CD8-positive, alpha-beta memory T cell (primary cell): Measurements from ENCODE around the gene MYO5C. TPM values are rescaled to one million over a fixed set of nuclear protein-coding genes. Genes with fewer than 3 reads are reported as not detected.

ENCODE experiments used
- CTCF ChIA-PET: fragments of 350-600 bp; sonication (Branson Sonifier 250); formaldehyde crosslinking; loops from one replicate; lab custom pipeline; 2021; ENCODE audit warnings: antibody characterized with exemption; lab: Charles Lee
- POLR2A ChIA-PET: fragments of 350-600 bp; sonication (Branson Sonifier 250); formaldehyde crosslinking; loops from one replicate; lab custom pipeline; 2021; ENCODE audit warnings: antibody characterized with exemption; lab: Charles Lee
- DNase-seq, 5 donors: peaks; one replicate each; pipeline versions ENCODE4 v3.0.0 to v3.0.0-alpha.2; 2020 to 2022; ENCODE audit warnings: mixed read lengths in 1 of 5
- H3K27ac ChIP-seq: one replicate; pipeline ENCODE4 v1.7.0; 2013; ENCODE audit warnings: low read depth, mild to moderate bottlenecking, low read length, moderate library complexity
- H3K27me3 ChIP-seq: 2 replicates; pipeline ENCODE4 v1.7.0; 2013; ENCODE audit warnings: low read length, mild to moderate bottlenecking; ENCODE audit not compliant: insufficient read depth, poor library complexity, severe bottlenecking
- H3K36me3 ChIP-seq: 2 replicates; pipeline ENCODE4 v1.7.0; 2013; ENCODE audit warnings: mild to moderate bottlenecking, low read length, moderate library complexity; ENCODE audit not compliant: insufficient read depth
- H3K4me1 ChIP-seq: 2 replicates; pipeline ENCODE4 v1.7.0; 2013; ENCODE audit warnings: mild to moderate bottlenecking, low read length, moderate library complexity; ENCODE audit not compliant: insufficient read depth
- H3K4me3 ChIP-seq: 2 replicates; pipeline ENCODE4 v1.7.0; 2013; ENCODE audit warnings: mild to moderate bottlenecking, low read length
- H3K9me3 ChIP-seq: 2 replicates; pipeline ENCODE4 v1.7.0; 2013; ENCODE audit warnings: mild to moderate bottlenecking, low read length
- H3K27ac Mint-ChIP-seq, 8 donors: one replicate each; pipeline ENCODE4 v1.8.0; 2020 to 2021; ENCODE audit warnings: mixed read lengths in 8 of 8, mild to moderate bottlenecking in 6 of 8, inconsistent platforms in 3 of 8, moderate library complexity in 3 of 8
- H3K27me3 Mint-ChIP-seq, 2 donors: one replicate each; pipeline ENCODE4 v1.8.0; 2020 to 2021; ENCODE audit warnings: mixed read lengths in 2 of 2, mild to moderate bottlenecking in 1 of 2, moderate library complexity in 1 of 2
- H3K36me3 Mint-ChIP-seq, 3 donors: one replicate each; pipeline ENCODE4 v1.8.0; 2020 to 2021; ENCODE audit warnings: mixed read lengths in 3 of 3, inconsistent platforms in 1 of 3, mild to moderate bottlenecking in 1 of 3
- H3K4me1 Mint-ChIP-seq, 3 donors: one replicate each; pipeline ENCODE4 v1.8.0; 2020 to 2021; ENCODE audit warnings: mixed read lengths in 3 of 3, inconsistent platforms in 1 of 3, mild to moderate bottlenecking in 1 of 3
- H3K4me3 Mint-ChIP-seq, 7 donors: one replicate each; pipeline ENCODE4 v1.8.0; 2020 to 2021; ENCODE audit warnings: mixed read lengths in 7 of 7, mild to moderate bottlenecking in 6 of 7, moderate library complexity in 4 of 7, inconsistent platforms in 2 of 7
- H3K9me3 Mint-ChIP-seq, 5 donors: one replicate each; pipeline ENCODE4 v1.8.0; 2020 to 2022; ENCODE audit warnings: mixed read lengths in 5 of 5, mild to moderate bottlenecking in 3 of 5, moderate library complexity in 2 of 5, inconsistent platforms in 1 of 5
- polyA plus RNA-seq: library from polyadenylated mRNA; unstranded; fragments of 300-500 nt; fragmentation: Illumina TruSeq; gene quantifications from one replicate; pipeline ENCODE4 v1.2.3, GENCODE V29; 2021
- total RNA-seq, 2 experiments: library from RNA; stranded (reverse); gene quantifications; one replicate each; pipeline ENCODE4 v1.2.3, GENCODE V29; 2021

MYO5C gene
- total and polyA plus RNA-seq, 3 experiments from 2014 or later, result 0.18 to 0.48 (median 0.33) TPM

GRCh38 chr15:52236013-52236412 is 59.6 kb downstream of the MYO5C start:
- Mint-ChIP-seq H3K4me3 (no peak overlapping the region), H3K27ac (peak overlapping the region in 2 of 8 donors; percentile 38 to 72)
- CTCF ChIA-PET, result interaction anchor here (0.8 to 2.0 kb wide), 2 partner anchors 8 to 9 kb away, joined by 3 to 6 read pairs; no protein-coding TSS in a partner anchor

DNA sequence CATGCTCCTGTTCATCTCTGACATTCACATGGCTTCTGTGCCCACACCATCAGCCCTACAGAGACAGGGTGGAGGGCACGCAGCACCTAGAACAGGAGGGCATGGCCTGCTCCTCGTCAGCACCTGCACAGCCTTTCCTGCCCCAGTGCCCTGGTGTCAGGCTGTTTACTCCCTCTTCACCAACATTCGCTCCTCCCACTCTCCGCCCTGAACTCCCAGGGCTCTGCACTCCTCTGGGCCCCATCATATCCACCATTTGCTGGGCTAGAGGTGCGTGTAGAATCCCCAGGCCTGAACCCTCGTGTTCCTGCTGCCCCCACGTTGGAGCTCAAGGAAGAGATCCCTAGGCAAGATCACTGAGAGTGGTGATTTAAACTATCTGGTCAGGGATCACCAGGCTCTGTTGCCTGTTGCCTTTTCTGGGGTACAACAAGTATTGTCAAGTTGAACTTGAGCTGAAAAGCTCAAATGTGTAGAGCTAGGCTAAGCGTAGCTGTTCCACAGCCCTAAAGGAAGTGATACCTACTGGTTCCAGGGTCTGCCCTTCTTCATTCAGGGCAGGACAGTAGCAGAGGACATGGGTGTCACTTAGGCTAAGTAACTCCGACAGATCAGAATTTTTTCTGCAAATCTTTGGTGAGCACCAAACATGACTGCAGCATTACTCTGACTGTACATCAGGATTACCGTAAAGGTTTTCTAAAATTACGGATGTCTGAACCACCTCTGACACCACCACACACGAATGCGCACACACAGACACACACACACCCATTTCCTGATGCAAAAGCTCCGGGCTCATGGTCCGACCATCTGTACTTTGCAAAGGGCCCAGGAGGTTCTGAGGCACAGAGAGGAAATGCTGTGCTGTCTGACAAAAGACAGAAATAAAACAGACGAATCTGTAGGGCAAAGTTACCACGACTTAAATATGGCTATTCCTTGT is 60.7 kb downstream of the MYO5C start:
- H3K27me3 ChIP-seq, result no peaks in the 10 kb centered on the region
- POLR2A ChIA-PET, result no interaction called here
- Mint-ChIP-seq H3K4me3 (peak overlapping the region in 1 of 7 donors; percentile 56), H3K27ac (peak overlapping the region in 6 of 8 donors; percentile 25 to 93 (median 71)), H3K4me1 (peaks cover 6 to 14% (median 7%) of the 10 kb centered on the region in 3 donors), H3K27me3 (no peaks in the 10 kb centered on the region), H3K36me3 (peaks cover 0 to 2% (median 0%) of the 10 kb centered on the region in 3 donors), H3K9me3 (no peaks in the 10 kb centered on the region)
- CTCF ChIA-PET, result interaction anchor here (0.8 kb wide), 1 partner anchor 8 kb away, joined by 3 read pairs; no protein-coding TSS in a partner anchor
- no peaks in the 10 kb centered on the region for H3K9me3 ChIP-seq
- H3K27ac ChIP-seq, result no peak overlapping the region
- DNase-seq, result peak in 1 of 5 donors; percentile 35
- H3K36me3 ChIP-seq, result no peaks in the 10 kb centered on the region
- no peak overlapping the region for H3K4me3 ChIP-seq
- H3K4me1 ChIP-seq, result peaks cover 30% of the 10 kb centered on the region

More at GRCh38 chr15:52236013-52236412, 59.6 kb downstream of the MYO5C start:
- H3K4me1 Mint-ChIP-seq, result peaks cover 6 to 14% (median 11%) of the 10 kb centered on the region in 3 donors
- Histone ChIP-seq H3K36me3 (no peaks in the 10 kb centered on the region), H3K4me3 (no peak overlapping the region), H3K27me3 (no peaks in the 10 kb centered on the region), H3K4me1 (peaks cover 33% of the 10 kb centered on the region), H3K27ac (no peak overlapping the region), H3K9me3 (no peaks in the 10 kb centered on the region)
- H3K27me3 Mint-ChIP-seq, result no peaks in the 10 kb centered on the region
- H3K36me3 Mint-ChIP-seq, result peaks cover 0 to 2% (median 0%) of the 10 kb centered on the region in 3 donors
- POLR2A ChIA-PET, result no interaction called here
- no peaks in the 10 kb centered on the region for H3K9me3 Mint-ChIP-seq
- no peak for DNase-seq

- Histone ChIP-seq H3K36me3 (no peaks in the 10 kb centered on the region), H3K9me3 (no peaks in the 10 kb centered on the region), H3K27me3 (no peaks in the 10 kb centered on the region), H3K27ac (no peak overlapping the region), H3K4me3 (no peak overlapping the region), H3K4me1 (peaks cover 30% of the 10 kb centered on the region)
- no peak overlapping the region for H3K4me3 Mint-ChIP-seq
- peaks cover 6 to 14% (median 7%) of the 10 kb centered on the region in 3 donors for H3K4me1 Mint-ChIP-seq
- H3K9me3 Mint-ChIP-seq, result no peaks in the 10 kb centered on the region
- no peak for DNase-seq
- peaks cover 0 to 2% (median 0%) of the 10 kb centered on the region in 3 donors for H3K36me3 Mint-ChIP-seq
- H3K27ac Mint-ChIP-seq, result no peak overlapping the region
- H3K27me3 Mint-ChIP-seq, result no peaks in the 10 kb centered on the region
- ChIA-PET POLR2A (no interaction called here), CTCF (interaction anchor here (1.6 kb wide), 1 partner anchor 28 kb away, joined by 3 read pairs; no protein-coding TSS in a partner anchor)
Observed at GRCh38 chr15:52233405-52233804, 62.2 kb downstream of the MYO5C start.

DNA sequence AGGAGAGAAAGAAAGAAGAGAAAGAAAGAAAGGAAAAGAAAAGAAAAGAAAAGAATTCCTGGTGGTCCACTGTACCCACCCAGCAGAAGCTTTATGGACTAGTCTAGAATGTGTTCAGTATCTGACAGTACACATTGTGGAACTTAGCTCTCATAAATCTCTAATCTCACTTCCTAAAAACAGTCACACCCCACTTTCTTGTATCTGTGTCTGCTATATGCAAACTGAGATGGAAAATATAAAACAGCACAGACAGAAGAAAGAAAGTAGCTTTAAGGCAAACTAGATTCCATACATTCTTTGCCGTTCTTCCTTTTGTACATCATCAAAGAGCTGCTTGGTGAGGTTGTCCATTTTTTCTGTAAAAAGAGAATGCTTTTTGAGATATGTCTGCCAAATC is 63.3 kb downstream of the MYO5C start:
- Histone ChIP-seq H3K4me1 (peaks cover 30% of the 10 kb centered on the region), H3K27ac (no peak overlapping the region), H3K4me3 (no peak overlapping the region), H3K9me3 (no peaks in the 10 kb centered on the region), H3K36me3 (no peaks in the 10 kb centered on the region), H3K27me3 (no peaks in the 10 kb centered on the region)
- Mint-ChIP-seq H3K27me3 (no peaks in the 10 kb centered on the region), H3K36me3 (peaks cover 0 to 2% (median 2%) of the 10 kb centered on the region in 3 donors), H3K4me1 (peaks cover 7 to 17% (median 11%) of the 10 kb centered on the region in 3 donors), H3K27ac (peak overlapping the region in 1 of 8 donors; percentile 42), H3K9me3 (no peaks in the 10 kb centered on the region), H3K4me3 (no peak overlapping the region)
- DNase-seq, result no peak
- POLR2A ChIA-PET, result no interaction called here
- CTCF ChIA-PET, result interaction anchor here (1.6 kb wide), 1 partner anchor 30 kb away, joined by 3 read pairs; no protein-coding TSS in a partner anchor

- Mint-ChIP-seq H3K27ac (peak overlapping the region in 1 of 8 donors; percentile 50), H3K27me3 (no peaks in the 10 kb centered on the region), H3K36me3 (peaks cover 0 to 2% (median 0%) of the 10 kb centered on the region in 3 donors), H3K4me1 (peaks cover 5 to 8% (median 8%) of the 10 kb centered on the region in 3 donors), H3K9me3 (no peaks in the 10 kb centered on the region), H3K4me3 (no peak overlapping the region)
- Histone ChIP-seq H3K4me3 (no peak overlapping the region), H3K27me3 (no peaks in the 10 kb centered on the region), H3K9me3 (no peaks in the 10 kb centered on the region), H3K4me1 (peaks cover 22% of the 10 kb centered on the region), H3K27ac (no peak overlapping the region), H3K36me3 (no peaks in the 10 kb centered on the region)
- DNase-seq, result no peak
- ChIA-PET POLR2A (interaction anchor here (0.7 kb wide), 1 partner anchor 433 kb away, joined by 3 read pairs; no protein-coding TSS in a partner anchor), CTCF (interaction anchor here (1.1 to 1.2 kb wide), 2 partner anchors 43 to 65 kb away, joined by 4 read pairs; no protein-coding TSS in a partner anchor)
Observed at GRCh38 chr15:52230073-52230472, 65.5 kb downstream of the MYO5C start.

GRCh38 chr15:52228921-52229320 is 66.7 kb downstream of the MYO5C start:
- H3K4me3 Mint-ChIP-seq, result no peak overlapping the region
- H3K4me1 Mint-ChIP-seq, result peaks cover 1 to 7% (median 6%) of the 10 kb centered on the region in 3 donors
- POLR2A ChIA-PET, result no interaction called here

DNA sequence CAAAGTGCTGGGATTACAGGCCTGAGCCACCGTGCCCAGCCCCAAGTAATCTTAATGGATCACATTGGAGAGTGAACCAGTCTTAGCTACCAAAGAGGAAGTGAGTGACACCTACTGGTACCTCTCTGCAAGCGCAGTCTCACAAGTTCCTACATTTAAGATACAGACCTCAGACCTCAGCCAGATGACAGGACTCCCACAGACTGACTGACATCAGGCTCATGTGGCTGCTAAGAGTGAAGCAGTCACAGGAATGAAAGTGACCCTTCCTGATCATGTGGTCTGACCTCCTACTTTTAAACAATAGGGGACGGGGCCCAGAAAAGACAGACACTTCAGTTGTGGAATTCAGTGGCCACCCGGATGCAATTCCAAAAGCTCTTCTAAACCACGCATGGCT is 68.1 kb downstream of the MYO5C start:
- POLR2A ChIA-PET, result interaction anchor here (1.0 kb wide), 1 partner anchor 47 kb away, joined by 4 read pairs; no protein-coding TSS in a partner anchor
- Mint-ChIP-seq H3K27me3 (no peaks in the 10 kb centered on the region), H3K4me3 (no peak overlapping the region)

More at GRCh38 chr15:52228921-52229320, 66.7 kb downstream of the MYO5C start:
- Histone ChIP-seq H3K9me3 (no peaks in the 10 kb centered on the region), H3K27ac (no peak overlapping the region), H3K4me1 (peaks cover 11% of the 10 kb centered on the region), H3K27me3 (no peaks in the 10 kb centered on the region), H3K36me3 (no peaks in the 10 kb centered on the region), H3K4me3 (no peak overlapping the region)
- CTCF ChIA-PET, result interaction anchor here (1.0 to 2.2 kb wide), 6 partner anchors 8 to 151 kb away, joined by 3 to 14 read pairs (median 9); no protein-coding TSS in a partner anchor
- H3K36me3 Mint-ChIP-seq, result peaks cover 0 to 2% (median 0%) of the 10 kb centered on the region in 3 donors
- DNase-seq, result no peak
- H3K27ac Mint-ChIP-seq, result no peak overlapping the region
- H3K9me3 Mint-ChIP-seq, result no peaks in the 10 kb centered on the region
- no peaks in the 10 kb centered on the region for H3K27me3 Mint-ChIP-seq

More for the DNA sequence above, 68.1 kb downstream of the MYO5C start:
- Histone ChIP-seq H3K27me3 (no peaks in the 10 kb centered on the region), H3K9me3 (no peaks in the 10 kb centered on the region), H3K36me3 (no peaks in the 10 kb centered on the region), H3K4me3 (no peak overlapping the region), H3K27ac (no peak overlapping the region), H3K4me1 (peaks cover 3% of the 10 kb centered on the region)
- peak overlapping the region in 2 of 8 donors; percentile 13 to 55 for H3K27ac Mint-ChIP-seq
- H3K4me1 Mint-ChIP-seq, result peaks cover 4 to 19% (median 16%) of the 10 kb centered on the region in 3 donors
- H3K9me3 Mint-ChIP-seq, result no peaks in the 10 kb centered on the region
- CTCF ChIA-PET, result interaction anchor here (0.7 to 4.1 kb wide), 28 partner anchors 8 to 338 kb away, joined by 3 to 26 read pairs (median 4); partner anchors contain the start of genes BCL2L10 and LEO1
- peak; percentile 41 to 79 (median 59) for DNase-seq
- H3K36me3 Mint-ChIP-seq, result peaks cover 0 to 2% (median 0%) of the 10 kb centered on the region in 3 donors
